Measurements from ENCODE around the gene MINK1. TPM values are rescaled to one million over a fixed set of nuclear protein-coding genes. Genes with fewer than 3 reads are reported as not detected.

Gene MINK1
- total RNA-seq, 2 donors from 2014 or later = 40.1 to 42.2 TPM

- ATAC-seq (no peak), DNase-seq (peak; percentile 24)
- intact Hi-C loops (cut with DNase I) = no loop called here
These were observed 59.5 kb downstream of the MINK1 start for GRCh38 chr17:4892499-4893221.

DNA sequence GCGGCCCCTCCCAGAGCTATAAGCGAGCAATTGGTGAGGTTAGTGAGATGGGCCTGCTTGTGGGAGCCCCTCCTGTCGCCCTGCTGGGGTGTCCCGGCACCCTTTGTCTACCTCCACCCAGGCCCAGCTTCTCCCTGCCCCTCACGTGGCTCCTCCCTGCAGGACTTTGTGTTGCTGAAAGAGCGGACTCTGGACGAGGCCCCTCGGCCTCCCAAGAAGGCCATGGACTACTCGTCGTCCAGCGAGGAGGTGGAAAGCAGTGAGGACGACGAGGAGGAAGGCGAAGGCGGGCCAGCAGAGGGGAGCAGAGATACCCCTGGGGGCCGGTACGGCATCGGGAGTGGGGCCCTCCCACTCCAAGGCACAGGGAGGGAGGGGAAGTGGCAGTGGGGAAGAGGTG, 60.1 kb downstream of the MINK1 start:
- intact Hi-C loops (cut with DNase I) = no loop called here
- DNase-seq (peak; percentile 22), ATAC-seq (no peak)

- intact Hi-C loops (cut with DNase I) = no loop called here
- ATAC-seq = no peak
- DNase-seq = peak; percentile 24
These were observed 60.8 kb downstream of the MINK1 start for GRCh38 chr17:4893721-4894560.

- ATAC-seq (no peak), DNase-seq (no peak)
- intact Hi-C loops (cut with DNase I) = no loop called here
These were observed 62.0 kb downstream of the MINK1 start for GRCh38 chr17:4895121-4895520.

- intact Hi-C loops (cut with DNase I) = no loop called here
- DNase-seq (peak; percentile 22), ATAC-seq (no peak)
These were observed 62.7 kb downstream of the MINK1 start for GRCh38 chr17:4895657-4896331.

GRCh38 chr17:4896332-4897197, 63.4 kb downstream of the MINK1 start:
- intact Hi-C loops (cut with DNase I) = no loop called here
- DNase-seq (peak; percentile 19), ATAC-seq (no peak)

DNA sequence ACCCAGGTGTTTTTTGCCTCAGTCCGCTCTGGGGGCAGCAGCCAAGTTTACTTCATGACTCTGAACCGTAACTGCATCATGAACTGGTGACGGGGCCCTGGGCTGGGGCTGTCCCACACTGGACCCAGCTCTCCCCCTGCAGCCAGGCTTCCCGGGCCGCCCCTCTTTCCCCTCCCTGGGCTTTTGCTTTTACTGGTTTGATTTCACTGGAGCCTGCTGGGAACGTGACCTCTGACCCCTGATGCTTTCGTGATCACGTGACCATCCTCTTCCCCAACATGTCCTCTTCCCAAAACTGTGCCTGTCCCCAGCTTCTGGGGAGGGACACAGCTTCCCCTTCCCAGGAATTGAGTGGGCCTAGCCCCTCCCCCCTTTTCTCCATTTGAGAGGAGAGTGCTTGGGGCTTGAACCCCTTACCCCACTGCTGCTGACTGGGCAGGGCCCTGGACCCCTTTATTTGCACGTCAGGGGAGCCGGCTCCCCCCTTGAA, 64.1 kb downstream of the MINK1 start:
- intact Hi-C loops (cut with DNase I) = no loop called here
- ATAC-seq (no peak), DNase-seq (peak; percentile 30)

DNA sequence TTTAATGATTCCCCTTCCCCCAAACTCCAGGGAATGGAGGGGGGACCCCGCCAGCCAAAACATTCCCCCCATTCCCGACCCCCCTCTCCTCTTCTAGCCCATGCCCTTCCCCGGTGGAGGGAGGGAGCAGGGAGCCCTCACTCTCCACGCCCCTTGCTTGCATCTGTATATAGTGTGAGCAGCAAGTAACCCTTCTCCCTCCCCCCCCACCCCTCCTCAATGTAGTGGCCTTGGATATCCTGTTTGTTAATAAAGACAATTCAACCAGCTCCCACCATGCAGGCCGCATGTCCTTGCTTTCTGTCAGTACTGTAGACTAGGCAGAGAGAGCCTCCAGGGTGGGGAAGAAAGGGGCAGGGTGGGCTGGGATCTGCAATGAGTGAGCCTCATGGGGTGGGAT, 64.6 kb downstream of the MINK1 start:
- ATAC-seq = no peak
- intact Hi-C loops (cut with DNase I) = no loop called here
- DNase-seq = peak; percentile 20

- peak; percentile 19 for DNase-seq
- intact Hi-C loops (cut with DNase I) = no loop called here
- no peak for ATAC-seq
These were observed 65.2 kb downstream of the MINK1 start for GRCh38 chr17:4898351-4898750.

DNA sequence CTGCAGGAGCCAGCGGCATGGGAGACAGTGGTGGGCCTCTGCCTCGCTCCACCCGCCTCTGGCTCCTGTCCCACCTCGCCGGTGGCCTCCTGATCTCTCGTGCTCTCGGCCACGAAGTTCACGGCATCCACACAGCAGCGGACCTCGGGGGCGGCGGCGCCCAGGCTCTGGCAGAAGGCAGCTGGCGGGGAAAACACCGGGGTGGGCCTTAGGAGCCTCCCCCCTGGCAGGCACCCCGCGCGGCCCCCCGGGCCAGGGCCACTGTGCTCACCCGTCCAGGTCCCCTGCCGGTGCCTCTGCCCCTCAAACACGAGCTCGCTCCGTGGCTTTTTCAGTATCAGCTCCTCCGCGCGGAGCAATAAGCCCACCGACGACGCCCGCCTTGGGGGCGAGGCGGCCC, 65.8 kb downstream of the MINK1 start:
- intact Hi-C loops (cut with DNase I) = no loop called here
- peak in 1 of 2 donors; percentile 0 for ATAC-seq
- peak; percentile 55 for DNase-seq

GRCh38 chr17:4899341-4900230, 66.4 kb downstream of the MINK1 start, which contains the start of gene C17orf107:
TSS of gene C17orf107 (plus strand) at chr17:4899536. CDS start at chr17:4899763, 227 bp downstream.
- peak; percentile 56 to 65 for ATAC-seq
- peak; percentile 90 for DNase-seq
- intact Hi-C loops (cut with DNase I) = loop anchor here (5.0 to 10.0 kb wide), 2 partner anchors 85 to 187 kb away; partner anchors contain the start of genes ARRB2 (in 1 of the 2) and CAMTA2 (in 1 of the 2)

DNA sequence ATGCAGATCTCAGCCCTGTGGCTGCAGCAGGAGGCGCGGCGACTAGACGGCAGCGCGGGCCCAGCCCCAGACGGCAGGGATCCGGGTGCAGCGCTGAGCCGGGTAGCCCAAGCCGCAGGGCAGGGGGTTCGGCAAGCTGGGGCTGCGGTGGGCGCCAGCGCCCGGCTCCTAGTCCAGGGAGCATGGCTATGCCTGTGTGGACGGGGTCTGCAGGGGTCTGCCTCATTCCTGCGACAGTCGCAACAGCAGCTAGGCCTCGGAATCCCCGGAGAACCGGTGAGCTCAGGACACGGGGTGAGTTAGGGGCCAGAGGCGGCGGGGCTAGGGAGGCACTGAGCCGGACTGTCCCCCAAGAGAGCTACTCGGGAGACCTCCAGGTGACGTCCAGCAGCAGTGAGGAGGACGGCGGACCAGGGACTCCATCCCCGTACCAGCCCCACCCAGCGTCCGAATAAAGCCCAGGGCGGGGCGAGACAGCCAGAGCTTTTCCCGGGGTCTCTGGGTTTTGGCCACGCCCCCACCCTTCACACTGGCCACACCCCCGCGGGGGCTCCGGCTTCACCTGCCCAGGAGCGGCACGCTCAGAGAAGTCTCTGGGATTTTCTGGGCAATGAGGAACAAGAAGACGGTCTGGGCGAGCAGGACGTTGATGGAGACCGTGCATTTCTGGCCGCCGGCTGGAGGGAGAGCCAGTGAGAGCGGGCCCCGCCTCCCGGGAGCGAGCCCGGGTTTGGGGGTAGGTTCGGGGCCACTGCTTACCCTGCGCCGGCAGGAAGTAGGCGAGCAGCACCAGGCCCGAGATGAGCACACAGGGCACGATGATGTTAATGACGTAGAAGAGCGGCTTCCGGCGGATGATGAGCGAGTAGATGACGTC, 67.3 kb downstream of the MINK1 start:
- ATAC-seq (peak in 1 of 2 donors; percentile 0), DNase-seq (no peak)
- intact Hi-C loops (cut with DNase I) = loop anchor here (5.0 to 10.0 kb wide), 2 partner anchors 84 to 188 kb away; partner anchors contain the start of genes ARRB2 (in 1 of the 2) and CAMTA2 (in 1 of the 2)

- DNase-seq (peak; percentile 18), ATAC-seq (no peak)
- intact Hi-C loops (cut with DNase I) = loop anchor here (5.0 to 10.0 kb wide), 2 partner anchors 84 to 189 kb away; partner anchors contain the start of genes ARRB2 (in 1 of the 2) and CAMTA2 (in 1 of the 2)
These were observed 68.0 kb downstream of the MINK1 start for GRCh38 chr17:4901108-4901647.

DNA sequence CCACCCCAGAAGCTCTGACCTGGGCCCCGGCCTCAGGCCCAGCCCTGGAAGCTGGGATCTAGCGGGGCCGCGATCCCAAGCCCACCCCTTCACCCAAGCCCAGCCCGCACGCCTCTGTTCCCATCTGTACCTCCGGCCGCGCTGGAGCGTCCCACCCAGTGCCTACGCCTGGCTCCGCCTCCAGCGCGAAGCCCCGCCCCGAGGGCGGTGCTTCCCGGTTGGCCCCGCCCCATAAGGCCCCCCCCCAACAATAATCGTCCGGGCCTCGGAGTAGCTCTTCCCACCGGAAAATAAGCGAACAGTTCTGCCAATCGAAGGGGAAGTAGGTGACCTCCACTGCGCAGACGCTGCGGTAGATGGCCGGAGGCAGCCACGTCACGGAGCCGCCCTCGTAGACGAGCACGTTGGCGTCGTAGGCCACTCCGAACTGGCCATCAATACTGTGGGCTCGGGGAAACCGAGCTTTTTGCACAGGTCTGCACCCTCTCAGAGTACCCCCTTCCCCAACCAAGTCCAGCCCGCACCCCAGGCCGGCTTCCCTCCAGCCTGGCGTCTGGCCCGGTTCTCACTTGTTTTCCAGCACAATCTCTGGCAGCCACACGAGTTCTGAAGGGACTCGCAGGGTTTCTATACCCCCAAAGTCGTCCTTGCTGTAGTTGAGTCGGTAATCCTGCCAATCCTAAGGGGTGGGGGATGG, 68.7 kb downstream of the MINK1 start:
- ATAC-seq (peak in 1 of 2 donors; percentile 60), DNase-seq (peak; percentile 66)
- intact Hi-C loops (cut with DNase I) = loop anchor here (5.0 to 10.0 kb wide), 2 partner anchors 83 to 189 kb away; partner anchors contain the start of genes ARRB2 (in 1 of the 2) and CAMTA2 (in 1 of the 2)

DNA sequence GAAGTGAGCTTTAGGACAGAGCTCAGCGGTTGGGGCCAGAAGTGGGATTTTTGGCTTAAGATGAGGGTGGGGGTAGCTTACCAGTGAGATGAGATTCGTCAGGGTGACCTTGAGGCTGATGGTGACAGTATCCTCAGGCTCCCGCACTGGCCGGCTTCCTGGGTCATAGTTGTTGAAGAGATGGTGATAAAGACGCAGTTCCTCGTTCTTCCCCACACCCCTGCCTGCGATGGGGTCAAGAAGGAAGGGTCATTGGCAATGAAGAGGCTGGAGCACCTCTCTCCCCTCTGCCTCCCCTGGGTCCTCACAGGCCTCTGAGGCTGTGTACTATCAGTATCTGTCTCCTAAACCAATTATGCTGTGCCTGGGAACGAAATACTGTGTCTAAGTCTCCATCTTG, 69.4 kb downstream of the MINK1 start:
- ATAC-seq (peak; percentile 1 to 6), DNase-seq (peak; percentile 31)
- intact Hi-C loops (cut with DNase I) = loop anchor here (5.0 to 10.0 kb wide), 2 partner anchors 82 to 190 kb away; partner anchors contain the start of genes ARRB2 (in 1 of the 2) and CAMTA2 (in 1 of the 2)
